Esophagus squamous epithelium (tissue), 4 donors: ENCODE data around the gene FOXP4.

ENCODE experiments used
- POLR2A ChIP-seq, 4 donors: fragments of 450-650 bp; IDR thresholded peaks; one replicate each; pipeline ENCODE4 v1.6.1; 2017; ENCODE audit warnings: antibody characterized with exemption in 4 of 4, mild to moderate bottlenecking in 4 of 4, moderate library complexity in 3 of 4
- TF ChIP-seq, protein P1 (sequence below), 6 experiments: fragments of 450-650 bp in 4 of 6; fragments of 200-600 bp in 2 of 6; sonication (generic) in 2 of 6; IDR thresholded peaks; one replicate each; pipeline ENCODE4 v1.5.1; 2016 to 2019; ENCODE audit warnings: antibody characterized with exemption in 6 of 6, mild to moderate bottlenecking in 4 of 6, moderate library complexity in 4 of 6

DNA sequence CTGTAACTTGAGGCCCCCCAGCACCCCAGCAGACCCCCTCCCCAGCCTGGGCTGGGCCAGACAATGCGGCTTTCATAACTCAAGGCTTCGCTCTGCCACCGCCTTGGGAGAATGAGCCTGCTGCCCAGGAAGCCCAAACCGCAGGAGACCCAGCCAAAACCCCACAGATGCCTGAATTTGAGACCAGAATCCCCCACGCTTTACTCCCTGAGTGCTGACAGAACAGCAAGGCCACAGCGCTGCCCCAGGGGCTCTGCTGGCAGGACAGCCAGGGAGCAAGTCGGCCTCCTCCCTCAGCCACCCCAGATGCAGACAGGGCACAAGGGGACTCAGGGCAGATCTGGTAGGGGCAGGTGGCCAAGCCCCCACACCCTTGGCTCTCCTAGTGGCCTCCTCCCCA lies 94.2 kb downstream of the FOXP4 start:
- TF ChIP-seq, protein P1, sequence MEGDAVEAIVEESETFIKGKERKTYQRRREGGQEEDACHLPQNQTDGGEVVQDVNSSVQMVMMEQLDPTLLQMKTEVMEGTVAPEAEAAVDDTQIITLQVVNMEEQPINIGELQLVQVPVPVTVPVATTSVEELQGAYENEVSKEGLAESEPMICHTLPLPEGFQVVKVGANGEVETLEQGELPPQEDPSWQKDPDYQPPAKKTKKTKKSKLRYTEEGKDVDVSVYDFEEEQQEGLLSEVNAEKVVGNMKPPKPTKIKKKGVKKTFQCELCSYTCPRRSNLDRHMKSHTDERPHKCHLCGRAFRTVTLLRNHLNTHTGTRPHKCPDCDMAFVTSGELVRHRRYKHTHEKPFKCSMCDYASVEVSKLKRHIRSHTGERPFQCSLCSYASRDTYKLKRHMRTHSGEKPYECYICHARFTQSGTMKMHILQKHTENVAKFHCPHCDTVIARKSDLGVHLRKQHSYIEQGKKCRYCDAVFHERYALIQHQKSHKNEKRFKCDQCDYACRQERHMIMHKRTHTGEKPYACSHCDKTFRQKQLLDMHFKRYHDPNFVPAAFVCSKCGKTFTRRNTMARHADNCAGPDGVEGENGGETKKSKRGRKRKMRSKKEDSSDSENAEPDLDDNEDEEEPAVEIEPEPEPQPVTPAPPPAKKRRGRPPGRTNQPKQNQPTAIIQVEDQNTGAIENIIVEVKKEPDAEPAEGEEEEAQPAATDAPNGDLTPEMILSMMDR (IDR thresholded peaks at IDR 0.05): no peak
- TF ChIP-seq POLR2A (IDR thresholded peaks at IDR 0.05): no peak
